HG02981 (cell line): Measurements from ENCODE around the gene TMX1.

Source experiments
- ATAC-seq: cut with Tn5 transposase; IDR thresholded peaks from one replicate; pipeline ENCODE4 v1.9.1; 2021; ENCODE audit warnings: mild to moderate bottlenecking, moderate library complexity; ENCODE audit not compliant: unreplicated experiment

Gene TMX1

DNA sequence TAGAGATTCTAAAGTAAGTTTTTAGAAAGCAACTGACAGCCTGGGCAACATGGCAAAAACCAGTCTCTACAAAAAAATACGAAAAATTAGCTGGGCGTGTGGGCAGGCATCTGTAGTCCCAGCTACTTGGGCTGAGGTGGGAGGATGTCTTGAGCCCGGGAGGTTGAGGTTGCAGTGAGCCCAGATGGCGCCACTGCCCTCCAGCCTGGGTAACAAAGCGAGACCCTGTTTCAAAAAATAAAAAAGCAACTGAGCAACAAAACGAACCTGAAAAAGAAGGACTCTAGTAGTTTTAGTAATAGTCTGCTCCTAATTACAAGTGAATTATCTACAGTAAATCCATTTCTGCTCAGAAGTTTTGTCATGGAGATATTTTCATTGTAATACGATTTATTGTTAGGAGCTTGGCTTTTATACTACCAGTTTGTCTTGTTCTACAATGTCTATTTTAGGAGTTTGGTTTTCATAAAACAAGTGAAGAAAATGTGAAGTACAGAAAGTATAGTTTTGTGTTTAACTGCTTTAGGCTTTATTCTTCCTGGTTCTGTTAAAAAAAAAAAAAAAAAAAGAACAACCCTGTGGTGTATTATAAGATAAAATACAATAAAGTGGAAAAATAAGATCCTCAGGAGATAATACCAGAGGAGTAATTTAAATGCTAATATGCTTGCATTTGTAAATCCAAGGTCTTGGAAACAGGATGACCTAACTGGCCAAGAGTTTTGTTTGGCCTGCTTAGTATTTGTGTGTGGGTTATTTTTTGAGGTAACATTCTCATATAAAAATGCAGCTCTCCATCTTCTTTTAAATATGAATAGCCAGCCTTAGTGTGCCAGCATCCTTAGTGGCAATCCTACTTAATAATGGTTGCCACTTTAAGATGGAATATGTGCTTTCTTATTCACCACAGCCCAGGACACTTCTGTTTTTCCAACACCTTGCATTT lies 2.8 kb downstream of the TMX1 start:
- no peak for ATAC-seq

DNA sequence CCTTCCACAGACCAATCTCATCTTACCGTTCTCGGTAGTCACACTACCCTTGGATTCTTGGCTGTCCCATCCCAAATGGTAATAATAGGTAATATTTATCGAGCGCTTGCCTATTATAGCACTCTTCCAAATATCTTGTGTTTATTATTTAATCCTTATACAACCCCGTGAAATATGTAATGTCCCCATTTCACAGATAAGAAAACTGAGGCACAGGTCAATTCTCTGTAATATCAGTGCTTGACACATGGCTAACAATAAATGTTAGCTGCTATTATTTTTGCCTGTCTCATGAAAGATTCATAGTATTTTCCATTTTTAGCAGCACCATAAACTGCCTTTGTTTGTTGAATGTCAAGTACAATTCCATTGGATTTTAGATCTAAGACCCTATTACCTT lies 4.5 kb downstream of the TMX1 start:
- no peak for ATAC-seq

DNA sequence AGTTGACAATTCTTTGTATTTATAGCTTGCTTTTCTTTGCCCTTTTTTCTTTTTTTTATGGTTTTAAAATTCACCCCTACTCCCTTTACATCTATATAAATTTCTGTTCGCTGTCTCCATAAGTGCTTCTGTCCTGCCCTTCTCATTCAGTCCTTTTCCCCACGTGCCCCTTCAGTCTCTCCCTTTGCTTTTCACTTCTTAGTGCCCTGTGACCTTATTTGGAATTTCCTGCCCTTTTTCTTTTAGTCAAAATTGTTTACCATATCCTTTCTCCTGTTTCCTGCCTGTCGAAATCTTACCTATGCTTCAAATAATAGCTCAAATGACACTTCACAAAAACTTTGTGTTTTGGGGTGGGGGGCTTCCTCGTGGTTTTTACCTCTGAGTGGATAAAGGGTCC lies 6.0 kb downstream of the TMX1 start:
- ATAC-seq, result no peak

DNA sequence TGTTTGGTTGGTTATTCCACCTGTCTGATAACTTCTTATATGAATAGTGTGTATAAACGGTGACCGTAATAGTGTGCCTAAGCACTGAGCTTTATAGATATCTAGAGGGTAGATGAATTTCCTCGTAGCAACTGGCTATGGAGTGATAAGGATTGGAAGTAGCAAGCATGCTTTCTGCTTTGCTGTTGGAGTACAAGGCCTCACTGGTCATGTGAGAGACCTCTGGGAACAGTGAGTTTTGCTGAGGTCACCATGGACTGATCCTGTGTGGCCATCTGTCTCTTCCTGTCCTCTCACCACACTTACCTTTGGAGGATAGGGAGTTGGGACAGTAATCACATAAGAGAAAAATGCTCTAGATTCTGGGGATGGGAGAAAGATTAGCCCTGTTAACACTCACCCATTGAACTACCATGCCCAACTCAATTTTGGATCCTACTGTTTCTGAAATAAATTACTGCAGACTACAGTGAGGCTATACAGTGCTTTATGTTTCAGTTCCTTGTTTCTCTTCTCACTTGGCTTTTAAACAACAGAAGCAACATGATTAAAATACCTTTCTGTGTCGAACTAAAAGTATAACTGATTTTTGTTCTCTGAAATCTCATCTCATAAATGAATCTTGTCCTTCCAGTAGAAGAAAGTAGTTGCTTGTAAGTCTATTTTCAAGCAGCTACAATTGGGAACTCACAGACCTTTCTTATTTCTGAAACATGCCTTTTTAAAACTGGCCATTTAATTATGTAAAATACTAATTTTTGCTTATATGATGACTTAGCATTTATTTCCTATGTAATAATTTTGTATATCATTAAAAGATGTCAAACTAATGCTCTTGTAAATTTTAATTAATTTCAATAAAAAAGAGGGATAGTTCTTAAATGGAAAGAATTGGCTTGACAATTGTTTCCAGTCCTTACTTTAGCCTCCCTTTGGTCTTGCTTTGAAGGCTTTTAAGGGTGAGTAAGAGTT lies 8.3 kb downstream of the TMX1 start:
- ATAC-seq, result peak; percentile 77

DNA sequence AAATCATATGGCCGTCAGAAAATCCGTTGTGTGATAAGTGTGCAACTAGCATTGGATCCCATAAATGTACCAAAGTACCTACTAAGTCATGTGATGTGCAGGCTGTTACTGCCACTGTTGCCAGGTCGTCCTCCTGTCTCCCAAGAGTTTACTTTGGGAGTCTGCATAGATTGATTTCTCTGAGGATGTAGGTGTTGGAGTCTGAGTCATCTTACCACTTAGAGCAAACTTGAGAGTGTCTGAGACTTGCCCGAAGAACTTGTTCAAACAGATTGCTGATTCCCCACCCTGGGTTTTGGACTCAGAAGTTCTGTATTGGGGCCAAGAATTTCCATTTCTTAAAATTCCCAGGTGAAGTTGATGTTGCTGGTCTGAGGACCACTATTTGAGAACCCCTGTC lies 11.4 kb downstream of the TMX1 start:
- no peak for ATAC-seq

DNA sequence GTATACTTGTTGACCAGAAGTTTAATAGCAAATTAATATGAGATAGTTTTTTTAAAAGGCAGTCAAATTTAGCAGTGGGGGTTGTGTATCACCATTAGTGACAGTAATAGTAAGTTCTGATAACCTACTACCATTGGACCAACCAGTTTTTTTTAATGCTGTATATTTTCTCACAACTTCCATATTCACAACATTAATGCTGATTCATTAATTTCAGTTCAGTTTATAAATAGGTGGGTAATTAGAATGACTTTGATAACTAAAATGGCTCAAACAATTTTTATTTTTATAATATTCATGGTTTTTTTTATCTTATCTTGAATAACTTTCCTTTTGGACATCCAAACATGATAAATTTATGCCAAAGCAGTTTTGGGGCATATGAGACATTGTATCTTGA lies 13.8 kb downstream of the TMX1 start:
- no peak for ATAC-seq

DNA sequence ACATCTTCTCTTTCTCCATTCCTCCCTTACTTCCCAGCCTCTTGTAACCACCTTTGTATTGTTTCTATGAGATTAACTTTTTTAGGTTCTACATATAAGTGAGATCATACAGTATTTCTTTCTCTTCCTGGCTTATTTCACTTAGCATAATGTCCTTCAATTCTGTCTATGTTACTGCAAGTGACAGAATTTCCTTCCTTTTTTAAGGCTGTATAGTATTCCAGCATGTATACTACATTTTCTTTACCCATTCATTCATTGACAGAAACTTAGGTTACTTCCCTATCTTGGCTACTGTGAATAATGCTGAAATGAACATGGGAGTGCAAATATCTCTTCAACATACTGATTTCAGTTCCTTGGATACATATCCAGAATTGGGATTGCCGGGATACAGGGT lies 18.2 kb downstream of the TMX1 start:
- no peak for ATAC-seq

DNA sequence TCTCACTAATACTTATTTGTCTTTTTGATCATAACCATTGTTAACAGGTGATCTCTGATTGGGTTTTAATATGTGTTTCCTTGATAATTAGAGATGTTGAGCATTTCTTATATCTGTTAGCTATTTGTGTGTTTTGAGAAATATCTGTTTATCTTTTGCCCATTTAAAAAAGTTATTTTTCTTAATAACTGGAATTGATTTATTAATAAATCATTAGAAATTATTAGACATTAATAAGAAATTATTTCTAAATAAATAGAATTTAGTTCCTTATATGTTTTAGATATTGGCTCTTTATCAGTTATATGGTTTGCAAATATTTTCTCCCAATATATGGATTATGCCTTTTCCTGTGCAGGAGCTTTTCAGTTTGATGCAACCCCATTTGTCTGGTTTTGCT lies 18.7 kb downstream of the TMX1 start:
- ATAC-seq, result no peak

DNA sequence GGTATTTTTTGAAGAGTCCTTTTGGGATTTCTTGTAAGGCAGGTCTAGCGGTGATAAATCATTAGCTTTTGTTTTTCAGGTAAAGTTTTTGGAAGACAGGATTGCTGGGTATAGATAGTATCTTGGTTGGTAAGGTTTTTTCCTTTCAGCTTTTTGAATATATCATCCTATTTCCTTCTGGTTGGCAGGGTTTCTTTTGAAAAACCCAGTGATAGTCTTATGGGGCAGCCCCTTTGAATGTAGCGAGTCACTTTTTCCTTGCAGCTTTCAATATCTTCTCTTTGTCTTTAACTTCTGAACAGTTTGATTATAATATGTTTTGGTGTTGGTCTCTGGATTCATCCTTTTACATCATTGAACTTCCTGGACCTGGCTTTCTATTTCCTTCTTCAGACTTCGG lies 20.2 kb downstream of the TMX1 start:
- ATAC-seq, result no peak

DNA sequence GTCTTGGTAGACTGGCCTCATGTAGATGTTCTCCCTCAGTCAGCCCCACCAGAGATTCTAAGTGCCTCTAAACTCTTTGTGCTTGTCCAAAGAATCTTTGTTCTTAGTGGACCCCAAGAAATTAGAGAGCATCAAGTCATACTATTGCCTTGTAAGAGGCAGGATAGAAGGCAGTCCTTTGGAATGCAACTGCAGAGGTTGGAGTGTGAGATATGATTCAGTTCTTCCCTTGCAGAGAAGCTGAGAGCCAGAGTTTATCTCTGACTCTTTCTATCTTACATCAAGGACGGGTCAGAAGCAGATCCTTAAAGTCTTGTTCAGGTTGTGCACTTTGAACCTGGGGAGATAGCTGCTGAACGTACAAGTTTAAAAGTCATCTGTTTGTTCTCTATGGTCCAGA lies 21.1 kb downstream of the TMX1 start:
- no peak for ATAC-seq

DNA sequence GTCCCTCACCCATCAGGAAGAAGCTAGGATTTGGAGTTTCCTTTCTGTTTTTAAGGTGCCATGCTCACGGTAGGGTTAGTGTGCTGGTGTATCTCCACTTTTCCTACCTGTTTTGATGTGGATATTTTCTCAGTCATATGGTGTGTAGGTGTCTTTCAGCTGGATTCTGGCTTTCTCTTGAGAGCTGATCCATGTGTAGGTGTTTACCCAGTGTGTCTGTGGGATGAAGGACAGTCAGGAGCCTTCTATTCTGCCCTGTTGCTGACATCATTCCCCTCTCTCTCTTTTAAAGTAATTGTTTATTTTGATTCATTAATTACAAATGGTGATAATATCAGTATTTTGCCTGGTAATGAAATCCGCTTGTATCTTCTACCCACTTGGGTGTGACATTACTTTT lies 22.8 kb downstream of the TMX1 start:
- no peak for ATAC-seq

DNA sequence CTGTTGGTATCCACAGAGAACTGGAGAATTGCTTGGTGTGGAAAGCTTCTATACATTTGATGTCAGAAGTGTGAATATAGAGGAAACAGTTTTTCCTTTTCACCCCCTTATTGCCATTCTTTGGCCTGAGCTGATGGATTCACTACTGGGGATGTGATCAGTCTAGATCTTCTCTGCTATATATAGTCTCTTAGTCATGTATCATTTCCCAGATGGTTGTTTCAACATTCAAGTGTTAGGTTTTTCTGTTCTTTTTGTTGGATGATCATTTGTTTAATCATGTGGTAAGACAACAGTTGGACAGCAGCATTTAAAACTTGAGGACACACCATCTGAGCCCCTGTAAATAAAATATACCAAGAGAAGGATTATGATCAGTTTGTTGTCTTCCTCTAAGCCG lies 29.6 kb downstream of the TMX1 start:
- no peak for ATAC-seq

DNA sequence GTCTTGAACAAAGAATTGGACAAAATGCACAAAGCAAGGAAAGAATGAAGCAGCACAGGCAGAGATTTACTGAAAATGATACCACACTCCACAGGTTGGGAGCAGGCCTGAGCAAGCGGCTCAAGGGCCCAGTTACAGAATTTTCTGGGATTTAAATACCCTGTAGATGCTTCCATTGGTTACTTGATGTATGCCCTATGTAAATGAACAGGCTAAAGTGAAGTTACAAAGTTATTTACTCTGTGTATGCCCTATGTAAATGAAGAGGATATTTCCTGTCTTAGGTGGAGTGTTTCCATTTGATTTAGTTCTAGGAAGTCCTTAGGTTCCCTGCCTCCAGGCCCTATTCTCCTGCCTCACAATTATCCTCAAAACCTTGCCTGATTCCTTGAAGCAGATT lies 36.6 kb downstream of the TMX1 start:
- no peak for ATAC-seq

DNA sequence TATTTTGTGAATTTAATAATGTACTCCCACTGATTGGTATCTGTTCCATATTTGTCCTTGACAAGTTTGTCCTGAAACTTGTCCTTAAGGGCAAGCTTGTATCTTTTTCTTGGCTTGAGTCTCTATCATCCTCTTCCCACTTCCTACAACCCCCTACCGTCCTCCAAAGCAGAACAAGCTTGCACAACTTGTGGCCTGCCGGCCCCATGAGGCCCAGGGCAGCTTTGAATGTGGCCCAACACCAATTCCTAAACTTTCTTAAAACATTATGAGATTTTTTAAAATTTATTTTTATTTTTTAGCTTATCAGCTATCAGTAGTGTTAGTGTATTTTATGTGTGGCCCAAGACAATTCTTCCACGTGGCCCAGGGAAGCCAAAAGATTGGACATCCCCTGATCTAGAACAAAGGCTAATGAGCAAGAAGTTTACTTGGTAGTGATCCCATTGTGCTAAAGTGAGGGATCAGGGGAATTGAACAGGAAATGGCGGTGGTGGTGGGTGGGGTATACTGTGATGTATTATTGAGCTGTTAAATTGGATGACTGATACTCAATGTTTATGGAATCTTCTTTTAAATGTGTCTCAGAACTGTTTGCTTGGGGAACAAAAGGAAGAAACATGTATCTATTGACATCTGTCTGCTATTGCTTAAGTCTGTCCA lies 37.8 kb downstream of the TMX1 start:
- ATAC-seq, result no peak

DNA sequence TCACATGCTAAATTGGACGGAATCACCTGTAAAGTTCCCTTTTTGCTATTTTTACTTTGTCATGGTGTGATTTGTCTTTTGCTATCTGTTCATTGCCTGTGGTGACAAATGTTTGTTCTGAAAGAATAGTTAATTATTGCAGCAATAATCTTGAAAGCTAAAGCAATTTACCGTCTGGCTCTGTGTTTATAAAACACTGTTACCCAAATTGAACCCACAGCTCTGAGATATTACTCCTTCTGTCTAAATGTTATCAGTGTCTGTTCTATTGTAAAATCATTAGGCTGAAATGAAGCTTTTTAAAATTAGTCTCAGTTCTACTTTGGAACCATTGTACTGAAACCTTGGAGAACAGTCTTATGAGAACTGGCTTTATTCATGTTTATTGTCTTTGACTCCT lies 42.5 kb downstream of the TMX1 start:
- ATAC-seq, result no peak

DNA sequence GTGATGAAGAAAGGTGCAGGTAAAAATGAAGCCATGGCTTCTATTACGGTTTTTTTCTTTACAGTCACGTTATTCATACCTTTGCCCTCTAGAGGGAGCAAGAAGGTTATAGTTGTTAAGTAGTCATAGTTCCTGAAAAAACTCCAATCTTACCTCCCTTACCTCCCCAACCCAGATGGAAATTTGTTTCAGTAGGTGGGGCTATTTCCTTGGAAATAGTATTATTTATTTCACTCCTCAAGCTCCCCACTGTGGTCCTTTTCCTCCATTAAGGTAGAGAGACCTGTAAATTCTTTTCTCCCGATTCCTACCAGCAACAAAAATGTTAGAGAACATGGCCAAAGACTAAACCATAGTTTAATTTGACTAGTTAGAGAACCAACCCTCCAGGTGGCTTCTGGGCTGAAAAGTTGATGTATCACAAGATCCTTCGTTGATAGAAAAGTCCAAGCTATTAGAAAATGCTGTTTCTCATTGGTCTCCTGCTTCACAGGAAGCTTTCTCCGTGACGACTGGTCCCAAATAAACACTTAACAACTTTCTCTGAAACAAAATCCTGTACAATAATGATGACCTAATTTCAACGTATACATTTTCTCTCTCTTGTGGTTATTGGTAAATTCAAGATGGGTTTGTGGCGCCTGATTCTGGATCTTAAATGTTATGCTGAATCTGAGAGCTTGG lies 43.5 kb downstream of the TMX1 start:
- no peak for ATAC-seq

DNA sequence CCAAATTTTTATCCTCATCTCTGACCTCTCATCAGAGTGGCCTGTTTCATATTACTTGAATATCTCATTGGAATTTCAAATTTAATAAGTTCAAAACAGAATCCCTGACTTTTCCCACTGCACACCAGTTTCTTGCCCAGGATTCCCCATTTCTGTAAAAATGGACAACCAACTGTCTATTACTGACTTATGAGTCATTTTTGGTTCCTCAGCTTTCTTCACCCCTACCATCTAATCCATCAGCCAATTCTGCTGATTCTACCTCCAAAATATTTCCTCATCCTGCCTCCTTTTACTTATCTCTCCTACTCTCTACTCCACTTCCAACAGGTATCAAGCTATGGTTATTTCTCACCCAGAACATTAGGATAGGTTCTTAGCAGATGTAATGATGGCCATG lies 44.2 kb downstream of the TMX1 start:
- ATAC-seq, result no peak

DNA sequence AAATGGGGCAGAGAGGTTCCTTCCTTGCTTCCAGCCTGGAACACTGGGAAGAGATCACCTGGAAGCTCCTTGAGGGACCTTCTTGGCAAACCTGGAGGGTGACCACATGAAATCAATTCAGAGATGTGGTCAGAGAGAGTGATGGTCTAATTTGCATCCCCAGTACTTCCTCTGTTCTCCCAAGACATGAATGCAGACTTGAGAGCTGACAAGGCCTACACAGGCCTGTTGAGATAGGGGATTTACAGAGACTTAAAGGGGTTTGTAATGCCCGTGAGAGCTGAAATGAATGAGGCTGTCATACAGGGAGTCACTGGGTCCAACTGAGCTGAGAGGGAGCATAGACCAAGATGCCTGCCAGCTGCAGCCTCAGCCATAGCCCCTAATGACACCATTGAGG lies 45.1 kb downstream of the TMX1 start:
- no peak for ATAC-seq

DNA sequence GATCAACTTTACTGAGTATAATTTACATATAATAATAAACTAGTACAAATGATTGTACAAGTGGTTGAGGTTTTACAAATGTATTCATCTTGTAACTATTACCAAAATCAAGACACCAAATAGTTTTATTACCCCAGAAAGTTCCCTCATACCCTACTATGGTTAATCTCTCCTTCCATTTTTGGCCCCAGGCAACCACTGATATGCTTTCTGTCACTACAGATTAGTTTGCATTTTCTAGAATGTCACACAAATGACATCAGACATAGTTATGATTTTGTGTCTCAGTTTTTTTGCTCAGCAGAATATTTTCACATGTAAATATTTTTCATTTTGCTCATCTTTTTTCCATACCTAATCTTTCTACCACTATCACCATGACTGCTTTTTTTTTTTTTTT lies 49.1 kb downstream of the TMX1 start:
- no peak for ATAC-seq

DNA sequence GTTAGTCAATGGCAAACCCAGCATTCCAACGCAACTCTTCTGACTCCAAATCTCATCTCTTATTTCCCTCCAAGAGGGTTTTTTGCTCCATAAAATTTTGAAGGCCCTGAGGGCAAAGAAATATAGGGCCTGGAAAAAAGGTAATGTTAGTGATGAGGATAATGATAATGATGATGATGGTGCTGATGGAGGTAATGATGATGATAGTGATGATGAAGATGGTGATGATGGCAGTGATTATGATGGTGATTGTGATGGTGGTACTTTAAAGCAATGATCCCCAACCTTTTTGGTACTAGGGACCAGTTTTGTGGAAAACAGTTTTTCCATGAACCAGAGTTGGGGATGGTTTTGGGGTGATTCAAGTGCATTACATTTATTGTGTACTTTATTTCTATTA lies 50.1 kb downstream of the TMX1 start:
- ATAC-seq, result no peak

DNA sequence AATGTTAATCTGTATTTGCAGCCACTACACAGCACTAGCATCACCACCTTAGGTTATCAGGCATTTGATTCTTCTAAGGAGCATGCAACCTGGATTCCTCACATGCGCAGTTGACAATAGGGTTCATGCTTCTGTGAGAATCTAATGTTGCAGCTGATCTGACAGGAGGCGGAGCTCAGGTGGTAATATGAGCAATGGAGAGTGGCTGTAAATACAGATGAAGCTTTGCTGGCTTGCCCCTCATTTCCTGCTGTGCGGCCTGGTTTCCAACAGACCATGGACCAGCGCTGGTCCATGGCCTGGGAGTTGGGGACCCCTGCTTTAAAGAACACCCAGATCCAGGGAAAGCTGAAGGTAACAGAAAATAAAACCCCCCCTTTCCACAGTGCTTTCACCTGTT lies 51.0 kb downstream of the TMX1 start:
- no peak for ATAC-seq
